Measurements from ENCODE around the gene BDNF.

The BDNF gene

DNA sequence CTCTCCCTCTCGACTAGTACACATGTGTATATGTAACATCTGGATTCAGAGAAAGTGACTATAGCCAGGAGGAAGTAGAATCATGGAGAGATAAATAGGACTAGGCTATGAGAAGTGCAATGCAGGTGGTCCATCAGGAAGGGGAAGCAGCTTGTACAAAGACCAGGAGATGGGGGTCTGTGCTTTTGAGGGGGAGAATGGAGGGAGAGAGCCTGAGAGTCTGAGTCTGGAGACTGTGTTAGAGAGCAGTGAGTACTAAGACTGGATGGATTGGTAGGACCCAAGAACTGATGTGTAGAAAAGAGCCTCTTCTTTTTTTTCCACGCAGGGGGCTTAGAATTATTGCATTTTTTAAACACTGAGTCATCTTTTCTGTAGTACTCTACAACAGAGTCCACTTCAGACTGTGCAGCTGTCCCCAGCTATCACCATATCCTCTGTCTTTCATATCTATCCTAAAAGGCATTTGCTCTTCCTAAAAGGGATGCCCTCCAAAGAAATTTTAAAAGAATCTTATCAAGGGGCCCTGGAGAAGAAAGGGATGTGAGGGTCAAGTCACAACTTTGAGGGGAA, 80.4 kb downstream of the BDNF start:
- no peaks in the 10 kb centered on the region for H3K79me2 ChIP-seq (ENCODE audit: low read length)
- TF ChIP-seq, protein P1, sequence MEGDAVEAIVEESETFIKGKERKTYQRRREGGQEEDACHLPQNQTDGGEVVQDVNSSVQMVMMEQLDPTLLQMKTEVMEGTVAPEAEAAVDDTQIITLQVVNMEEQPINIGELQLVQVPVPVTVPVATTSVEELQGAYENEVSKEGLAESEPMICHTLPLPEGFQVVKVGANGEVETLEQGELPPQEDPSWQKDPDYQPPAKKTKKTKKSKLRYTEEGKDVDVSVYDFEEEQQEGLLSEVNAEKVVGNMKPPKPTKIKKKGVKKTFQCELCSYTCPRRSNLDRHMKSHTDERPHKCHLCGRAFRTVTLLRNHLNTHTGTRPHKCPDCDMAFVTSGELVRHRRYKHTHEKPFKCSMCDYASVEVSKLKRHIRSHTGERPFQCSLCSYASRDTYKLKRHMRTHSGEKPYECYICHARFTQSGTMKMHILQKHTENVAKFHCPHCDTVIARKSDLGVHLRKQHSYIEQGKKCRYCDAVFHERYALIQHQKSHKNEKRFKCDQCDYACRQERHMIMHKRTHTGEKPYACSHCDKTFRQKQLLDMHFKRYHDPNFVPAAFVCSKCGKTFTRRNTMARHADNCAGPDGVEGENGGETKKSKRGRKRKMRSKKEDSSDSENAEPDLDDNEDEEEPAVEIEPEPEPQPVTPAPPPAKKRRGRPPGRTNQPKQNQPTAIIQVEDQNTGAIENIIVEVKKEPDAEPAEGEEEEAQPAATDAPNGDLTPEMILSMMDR (IDR thresholded peaks at IDR 0.05; ENCODE audit: low read depth, low read length), result no peak
- TF ChIP-seq EZH2phosphoT487 (IDR thresholded peaks at IDR 0.05; ENCODE audit: low read depth), result no peak
- no peak overlapping the region for H3K9ac ChIP-seq (ENCODE audit: low read length)
- no peaks in the 10 kb centered on the region for H3K9me3 ChIP-seq (ENCODE audit: insufficient read depth, low read length)
- H2AFZ ChIP-seq (ENCODE audit: low read depth, low read length), result no peak overlapping the region
- no peaks in the 10 kb centered on the region for H3K36me3 ChIP-seq (replicated peaks; ENCODE audit: low read depth, low read length)
- H3K27ac ChIP-seq (ENCODE audit: low read length), result no peak overlapping the region
- H4K20me1 ChIP-seq (ENCODE audit: insufficient read depth, low read length), result no peaks in the 10 kb centered on the region
- no peaks in the 10 kb centered on the region for H3K27me3 ChIP-seq (ENCODE audit: low read depth, low read length)
- H3K4me3 ChIP-seq (ENCODE audit: low read length), result no peak overlapping the region
- H3K4me1 ChIP-seq (ENCODE audit: low read length), result peaks cover 1% of the 10 kb centered on the region; the same call in 1 of the 2 replicates
- H3K4me2 ChIP-seq (ENCODE audit: low read length), result no peak overlapping the region

GRCh38 chr11:27619039-27619574, 81.1 kb downstream of the BDNF start:
- H3K4me3 ChIP-seq (ENCODE audit: low read length), result no peak overlapping the region
- no peaks in the 10 kb centered on the region for H4K20me1 ChIP-seq (ENCODE audit: insufficient read depth, low read length)
- no peak overlapping the region for H3K4me2 ChIP-seq (ENCODE audit: low read length)
- H2AFZ ChIP-seq (ENCODE audit: low read depth, low read length), result no peak overlapping the region
- no peak for TF ChIP-seq EZH2phosphoT487 (IDR thresholded peaks at IDR 0.05; ENCODE audit: low read depth)
- TF ChIP-seq, protein P1 (IDR thresholded peaks at IDR 0.05; ENCODE audit: low read depth, low read length), result no peak
- no peaks in the 10 kb centered on the region for H3K9me3 ChIP-seq (ENCODE audit: insufficient read depth, low read length)
- no peaks in the 10 kb centered on the region for H3K36me3 ChIP-seq (replicated peaks; ENCODE audit: low read depth, low read length)
- no peak overlapping the region for H3K9ac ChIP-seq (ENCODE audit: low read length)
- H3K79me2 ChIP-seq (ENCODE audit: low read length), result no peaks in the 10 kb centered on the region
- no peaks in the 10 kb centered on the region for H3K4me1 ChIP-seq (ENCODE audit: low read length)
- H3K27me3 ChIP-seq (ENCODE audit: low read depth, low read length), result no peaks in the 10 kb centered on the region
- H3K27ac ChIP-seq (ENCODE audit: low read length), result no peak overlapping the region

GRCh38 chr11:27618281-27618915, 81.9 kb downstream of the BDNF start:
- Histone ChIP-seq H3K36me3 (replicated peaks; ENCODE audit: low read depth, low read length) (no peaks in the 10 kb centered on the region), H3K4me3 (ENCODE audit: low read length) (no peak overlapping the region), H3K4me2 (ENCODE audit: low read length) (no peak overlapping the region), H3K27me3 (ENCODE audit: low read depth, low read length) (no peaks in the 10 kb centered on the region), H3K9me3 (ENCODE audit: insufficient read depth, low read length) (no peaks in the 10 kb centered on the region), H2AFZ (ENCODE audit: low read depth, low read length) (no peak overlapping the region), H3K9ac (ENCODE audit: low read length) (no peak overlapping the region), H3K4me1 (ENCODE audit: low read length) (no peaks in the 10 kb centered on the region), H3K79me2 (ENCODE audit: low read length) (no peaks in the 10 kb centered on the region), H4K20me1 (ENCODE audit: insufficient read depth, low read length) (no peaks in the 10 kb centered on the region), H3K27ac (ENCODE audit: low read length) (no peak overlapping the region)
- no peak for TF ChIP-seq EZH2phosphoT487 (IDR thresholded peaks at IDR 0.05; ENCODE audit: low read depth)
- TF ChIP-seq, protein P1 (IDR thresholded peaks at IDR 0.05; ENCODE audit: low read depth, low read length), result no peak

- Histone ChIP-seq H3K27ac (ENCODE audit: low read length) (no peak overlapping the region), H3K9me3 (ENCODE audit: insufficient read depth, low read length) (no peaks in the 10 kb centered on the region), H3K4me1 (ENCODE audit: low read length) (no peaks in the 10 kb centered on the region), H3K9ac (ENCODE audit: low read length) (no peak overlapping the region), H2AFZ (ENCODE audit: low read depth, low read length) (no peak overlapping the region), H3K27me3 (ENCODE audit: low read depth, low read length) (peaks cover 10% of the 10 kb centered on the region; the same call in 1 of the 2 replicates), H4K20me1 (ENCODE audit: insufficient read depth, low read length) (no peaks in the 10 kb centered on the region), H3K79me2 (ENCODE audit: low read length) (no peaks in the 10 kb centered on the region), H3K4me3 (ENCODE audit: low read length) (no peak overlapping the region), H3K36me3 (replicated peaks; ENCODE audit: low read depth, low read length) (no peaks in the 10 kb centered on the region), H3K4me2 (ENCODE audit: low read length) (no peak overlapping the region)
- TF ChIP-seq, protein P1 (IDR thresholded peaks at IDR 0.05; ENCODE audit: low read depth, low read length), result no peak
- TF ChIP-seq EZH2phosphoT487 (IDR thresholded peaks at IDR 0.05; ENCODE audit: low read depth), result no peak
Observed at GRCh38 chr11:27616711-27617110, 83.5 kb downstream of the BDNF start.
